Mesenchymal stem cell (in vitro differentiated cells and primary cell): ENCODE results near the gene ADGRF3.
"Not testable (repeated sequence)": the region's sequence is repeated elsewhere in the genome, so short reads cannot be mapped to it uniquely, and the experiment has no call there.

Source experiments
- DNase-seq: peaks from one replicate; pipeline ENCODE4 v3.0.0-alpha.2; 2013
- H2AFZ ChIP-seq: one replicate; pipeline ENCODE4 v1.6.1; 2013; ENCODE audit warnings: low read depth, mild to moderate bottlenecking, control low read depth, inconsistent platforms, low read length, moderate library complexity
- H2AK5ac ChIP-seq: 2 replicates; pipeline ENCODE4 v1.6.1; 2013; ENCODE audit warnings: low read length, moderate library complexity, mild to moderate bottlenecking, inconsistent platforms; ENCODE audit not compliant: severe bottlenecking
- H2BK120ac ChIP-seq: one replicate; pipeline ENCODE4 v1.6.1; 2013; ENCODE audit warnings: low read depth, mild to moderate bottlenecking, inconsistent platforms, low read length, moderate library complexity
- H2BK12ac ChIP-seq, 2 experiments: one replicate each; pipeline ENCODE4 v1.6.1; 2013; ENCODE audit warnings: inconsistent platforms in 2 of 2, low read length in 2 of 2, mild to moderate bottlenecking in 2 of 2, moderate library complexity in 2 of 2, control low read depth in 1 of 2
- H2BK15ac ChIP-seq: one replicate; pipeline ENCODE4 v1.6.1; 2013; ENCODE audit warnings: mild to moderate bottlenecking, low read depth, inconsistent platforms; ENCODE audit not compliant: poor library complexity, severe bottlenecking
- H2BK5ac ChIP-seq: 2 replicates; pipeline ENCODE4 v1.6.1; 2013; ENCODE audit warnings: low read depth, mild to moderate bottlenecking, low read length, control low read depth, inconsistent platforms; ENCODE audit not compliant: poor library complexity, severe bottlenecking
- H3K14ac ChIP-seq, 2 experiments: one replicate each; pipeline ENCODE4 v1.6.1; 2013; ENCODE audit warnings: inconsistent platforms in 2 of 2, low read length in 2 of 2, control low read depth in 1 of 2, mild to moderate bottlenecking in 1 of 2, moderate library complexity in 1 of 2
- H3K18ac ChIP-seq, 2 experiments: one replicate each; pipeline ENCODE4 v1.6.1; 2013; ENCODE audit warnings: inconsistent platforms in 2 of 2, low read length in 2 of 2, control low read depth in 1 of 2, low read depth in 1 of 2, mild to moderate bottlenecking in 1 of 2
- H3K23ac ChIP-seq, 2 experiments: one replicate each; pipeline ENCODE4 v1.6.1; 2013; ENCODE audit warnings: inconsistent platforms in 2 of 2, low read length in 2 of 2, mild to moderate bottlenecking in 2 of 2, moderate library complexity in 2 of 2, control low read depth in 1 of 2
- H3K27ac ChIP-seq: 2 replicates; pipeline ENCODE4 v1.5.1; 2013; ENCODE audit warnings: mild to moderate bottlenecking, moderate library complexity, low read length, control low read depth, inconsistent platforms; ENCODE audit not compliant: poor library complexity, severe bottlenecking
- H3K27me3 ChIP-seq, 2 experiments: 2 replicates each; pipeline versions ENCODE4 v1.6.1 to v1.7.0; 2013; ENCODE audit warnings: low read length in 2 of 2, mild to moderate bottlenecking in 2 of 2, moderate library complexity in 2 of 2, control low read depth in 1 of 2, inconsistent platforms in 1 of 2; ENCODE audit not compliant: control insufficient read depth in 1 of 2, insufficient read depth in 1 of 2
- H3K36me3 ChIP-seq, 2 experiments: 2 replicates each; pipeline versions ENCODE4 v1.6.1 to v1.7.0; 2013; ENCODE audit warnings: low read length in 2 of 2, control low read depth in 1 of 2, inconsistent platforms in 1 of 2, low read depth in 1 of 2, mild to moderate bottlenecking in 1 of 2; ENCODE audit not compliant: insufficient read depth in 2 of 2, control insufficient read depth in 1 of 2
- H3K4ac ChIP-seq, 2 experiments: one replicate each; pipeline ENCODE4 v1.6.1; 2013; ENCODE audit warnings: inconsistent platforms in 2 of 2, low read length in 2 of 2, mild to moderate bottlenecking in 2 of 2, moderate library complexity in 2 of 2, control low read depth in 1 of 2, low read depth in 1 of 2
- H3K4me1 ChIP-seq: 2 replicates; pipeline ENCODE4 v1.6.1; 2013; ENCODE audit warnings: low read depth, low read length, control low read depth; ENCODE audit not compliant: control insufficient read depth, insufficient read depth
- H3K4me2 ChIP-seq: 2 replicates; pipeline ENCODE4 v1.6.1; 2013; ENCODE audit warnings: low read length, mild to moderate bottlenecking, inconsistent platforms; ENCODE audit not compliant: poor library complexity, severe bottlenecking
- H3K4me3 ChIP-seq, 2 experiments: 2 replicates each; pipeline versions ENCODE4 v1.5.1 to v1.7.0; 2013; ENCODE audit warnings: low read length in 2 of 2, mild to moderate bottlenecking in 2 of 2, control low read depth in 1 of 2, low read depth in 1 of 2; ENCODE audit not compliant: insufficient read depth in 1 of 2
- H3K79me1 ChIP-seq: replicated peaks from 2 replicates; pipeline ENCODE4 v1.6.1; 2013; ENCODE audit warnings: mild to moderate bottlenecking, control low read depth, low read length, inconsistent platforms; ENCODE audit not compliant: poor library complexity, severe bottlenecking
- H3K9ac ChIP-seq: 2 replicates; pipeline ENCODE4 v1.7.0; 2013; ENCODE audit warnings: mild to moderate bottlenecking, low read length, moderate library complexity
- H3K9me3 ChIP-seq: 2 replicates; pipeline ENCODE4 v1.7.0; 2013; ENCODE audit warnings: mild to moderate bottlenecking, low read length; ENCODE audit not compliant: control insufficient read depth
- H4K8ac ChIP-seq: one replicate; pipeline ENCODE4 v1.6.1; 2013; ENCODE audit warnings: inconsistent platforms, mild to moderate bottlenecking, low read length, moderate library complexity
- H4K91ac ChIP-seq: one replicate; pipeline ENCODE4 v1.6.1; 2013; ENCODE audit warnings: mild to moderate bottlenecking, low read length, inconsistent platforms
- WGBS: methylation state at CpG from one replicate; pipeline ENCODE4 v1.1.7; 2013; ENCODE audit warnings: mixed read lengths; 5-methylcytosine and 5-hydroxymethylcytosine counted together

The ADGRF3 gene

DNA sequence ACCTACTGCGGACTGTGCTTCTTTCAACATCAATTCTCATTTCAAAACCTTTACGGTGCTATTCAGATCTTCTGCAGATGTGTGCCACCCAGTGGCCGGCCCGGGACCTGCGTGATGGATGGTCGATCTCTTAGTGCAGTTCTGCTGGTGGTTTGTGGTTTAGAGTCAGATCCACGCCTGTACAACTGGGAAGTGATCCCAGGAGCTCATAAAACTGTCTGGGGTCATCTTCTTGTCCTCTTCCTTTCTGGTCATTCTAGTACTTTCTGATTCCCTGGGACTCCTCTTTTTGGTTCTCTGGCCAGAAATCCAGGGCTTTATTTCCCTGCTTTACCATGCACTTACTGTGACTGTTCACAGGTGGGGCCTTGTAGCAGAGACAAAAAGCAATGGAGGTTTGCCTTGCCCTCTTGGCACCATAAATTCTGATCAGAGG is 16.5 kb downstream of the ADGRF3 start:
- Histone ChIP-seq H2BK120ac (no peak overlapping the region), H2AK5ac (no peak overlapping the region), H2AFZ (no peak overlapping the region), H3K79me1 (no peaks in the 10 kb centered on the region), H3K4me1 (no peaks in the 10 kb centered on the region), H4K91ac (no peak overlapping the region), H3K14ac (no peak overlapping the region), H3K18ac (no peak overlapping the region), H3K4ac (no peak overlapping the region), H3K4me3 (no peak overlapping the region), H3K23ac (no peak overlapping the region), H3K36me3 (no peaks in the 10 kb centered on the region), H4K8ac (peak overlapping the region; percentile 55), H3K27ac (no peak overlapping the region), H3K9me3 (no peaks in the 10 kb centered on the region), H3K27me3 (no peaks in the 10 kb centered on the region), H2BK12ac (no peak overlapping the region), H3K4me2 (no peak overlapping the region), H2BK5ac (no peak overlapping the region), H2BK15ac (no peak overlapping the region), H3K9ac (peak overlapping the region; percentile 32)
- 0% methylated on average over 5 of the region's 7 CpGs for WGBS
- peak; percentile 85 for DNase-seq

DNA sequence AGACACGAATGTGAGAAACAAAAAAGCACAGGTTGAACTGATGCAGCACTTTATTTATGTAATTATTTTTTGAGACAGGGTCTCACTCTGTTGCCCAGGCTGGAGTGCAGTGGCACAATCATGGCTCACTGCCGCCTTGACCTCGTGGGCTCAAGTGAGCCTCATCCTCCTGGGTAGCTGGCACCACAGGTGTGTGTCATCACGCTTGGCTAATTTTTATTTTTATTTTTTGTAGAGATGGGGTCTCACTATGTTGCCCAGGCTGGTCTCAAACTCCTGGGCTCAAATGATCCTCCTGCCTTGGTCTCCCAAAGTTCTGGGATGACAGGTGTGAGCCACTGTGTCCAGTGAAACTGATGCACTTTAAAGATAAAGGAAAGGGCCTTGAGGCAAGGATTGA is 17.5 kb downstream of the ADGRF3 start:
- H3K4me3 ChIP-seq, H3K27ac ChIP-seq, H3K18ac ChIP-seq, H4K8ac ChIP-seq, H3K27me3 ChIP-seq, H2BK120ac ChIP-seq, H3K9ac ChIP-seq, H3K79me1 ChIP-seq, H2AFZ ChIP-seq, H3K4me1 ChIP-seq, H2BK15ac ChIP-seq, H2BK5ac ChIP-seq, H3K4ac ChIP-seq, H3K36me3 ChIP-seq, H3K14ac ChIP-seq, H2BK12ac ChIP-seq, H3K23ac ChIP-seq, H3K4me2 ChIP-seq, DNase-seq, H4K91ac ChIP-seq, H3K9me3 ChIP-seq, H2AK5ac ChIP-seq: not testable (repeated sequence)
- WGBS = 97% methylated on average over 4 of the region's 4 CpGs

GRCh38 chr2:26327291-26328272 is 19.0 kb downstream of the ADGRF3 start:
- no peak overlapping the region for H3K23ac ChIP-seq
- no peak overlapping the region for H3K27ac ChIP-seq
- H3K4ac ChIP-seq = no peak overlapping the region
- no peak overlapping the region for H3K4me3 ChIP-seq
- H2BK15ac ChIP-seq = no peak overlapping the region
- H3K27me3 ChIP-seq = no peaks in the 10 kb centered on the region
- H2BK120ac ChIP-seq = no peak overlapping the region
- no peak overlapping the region for H3K18ac ChIP-seq
- H3K4me2 ChIP-seq = no peak overlapping the region
- H3K79me1 ChIP-seq = no peaks in the 10 kb centered on the region
- peak overlapping the region; percentile 1 for H3K9ac ChIP-seq
- no peaks in the 10 kb centered on the region for H3K4me1 ChIP-seq
- no peak overlapping the region for H3K14ac ChIP-seq
- peak; percentile 51 for DNase-seq
- WGBS = 58% methylated on average over 2 of the region's 5 CpGs
- no peaks in the 10 kb centered on the region for H3K9me3 ChIP-seq
- H4K91ac ChIP-seq = no peak overlapping the region
- H2AK5ac ChIP-seq = no peak overlapping the region
- H2AFZ ChIP-seq = no peak overlapping the region
- H3K36me3 ChIP-seq = no peaks in the 10 kb centered on the region
- H4K8ac ChIP-seq = no peak overlapping the region
- H2BK5ac ChIP-seq = no peak overlapping the region
- H2BK12ac ChIP-seq = no peak overlapping the region

DNA sequence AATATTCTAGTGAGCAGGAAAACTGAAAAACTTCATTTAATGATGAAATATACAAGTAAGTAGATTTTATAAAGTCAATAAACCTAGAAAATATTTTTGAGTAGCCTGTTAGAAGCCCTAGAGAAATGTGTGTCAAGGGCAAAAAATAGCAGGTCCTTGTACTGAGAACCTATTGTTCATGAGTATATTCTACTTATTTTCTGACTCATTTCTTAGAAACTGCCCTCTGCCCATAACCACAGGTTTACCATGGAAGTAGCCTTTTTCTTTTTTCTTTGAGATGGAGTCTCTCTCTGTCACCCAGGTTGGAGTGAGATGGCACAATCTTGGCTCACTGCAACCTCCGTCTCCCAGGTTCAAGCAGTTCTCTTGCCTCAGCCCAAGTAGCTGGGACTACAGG is 20.1 kb downstream of the ADGRF3 start:
- Histone ChIP-seq H2AK5ac (no peak overlapping the region), H3K4me1 (no peaks in the 10 kb centered on the region), H3K9me3 (no peaks in the 10 kb centered on the region), H4K91ac (no peak overlapping the region), H3K27ac (no peak overlapping the region), H2BK12ac (no peak overlapping the region), H4K8ac (no peak overlapping the region), H3K4ac (no peak overlapping the region), H3K4me3 (no peak overlapping the region), H3K23ac (no peak overlapping the region), H2BK120ac (no peak overlapping the region), H2BK15ac (no peak overlapping the region), H2AFZ (no peak overlapping the region), H3K79me1 (no peaks in the 10 kb centered on the region), H3K14ac (no peak overlapping the region), H3K4me2 (no peak overlapping the region), H2BK5ac (no peak overlapping the region), H3K27me3 (no peaks in the 10 kb centered on the region), H3K9ac (no peak overlapping the region), H3K36me3 (no peaks in the 10 kb centered on the region), H3K18ac (no peak overlapping the region)
- 100% methylated on average over 1 of the region's 1 CpG for WGBS
- no peak for DNase-seq
